Measurements from ENCODE around the gene GPR87.

GPR87 gene

GRCh38 chr3:151330899-151331298 lies 14.3 kb upstream of the GPR87 start:
- H3K27me3 ChIP-seq (ENCODE audit: insufficient read depth, low read depth, severe bottlenecking), result no peaks in the 10 kb centered on the region
- H3K36me3 ChIP-seq, result no peaks in the 10 kb centered on the region
- DNase-seq, result no peak
- H3K27ac ChIP-seq, result no peak overlapping the region
- no peak overlapping the region for H3K4me3 ChIP-seq (ENCODE audit: low read depth, low read length)
- H3K9me3 ChIP-seq (ENCODE audit: severe bottlenecking), result no peaks in the 10 kb centered on the region
- no peak for TF ChIP-seq CTCF (IDR thresholded peaks at IDR 0.05; ENCODE audit: low read depth, low read length)

- no peaks in the 10 kb centered on the region for H3K9me3 ChIP-seq (ENCODE audit: severe bottlenecking)
- no peak for TF ChIP-seq CTCF (IDR thresholded peaks at IDR 0.05; ENCODE audit: low read depth, low read length)
- no peak overlapping the region for H3K27ac ChIP-seq
Measured at GRCh38 chr3:151330379-151330778, 13.8 kb upstream of the GPR87 start.

GRCh38 chr3:151329363-151329762 lies 12.7 kb upstream of the GPR87 start, which contains the start of gene P2RY13:
Gene P2RY13 (minus strand): TSS chr3:151329549. CDS start chr3:151329528, 21 bp downstream.
- H3K4me3 ChIP-seq (ENCODE audit: low read depth, low read length), result no peak within 1 kb of the TSS
- no peaks in the 10 kb centered on the region for H3K27me3 ChIP-seq (ENCODE audit: insufficient read depth, low read depth, severe bottlenecking)
- no peak for TF ChIP-seq CTCF (IDR thresholded peaks at IDR 0.05; ENCODE audit: low read depth, low read length)
- no peak within 1 kb of the TSS for H3K27ac ChIP-seq
- DNase-seq, result no peak
- H3K36me3 ChIP-seq, result no peaks in the 10 kb centered on the region
- no peaks in the 10 kb centered on the region for H3K9me3 ChIP-seq (ENCODE audit: severe bottlenecking)

More at GRCh38 chr3:151330379-151330778, 13.8 kb upstream of the GPR87 start:
- no peak for DNase-seq
- Histone ChIP-seq H3K36me3 (no peaks in the 10 kb centered on the region), H3K27me3 (ENCODE audit: insufficient read depth, low read depth, severe bottlenecking) (no peaks in the 10 kb centered on the region), H3K4me3 (ENCODE audit: low read depth, low read length) (no peak overlapping the region)

- DNase-seq, result no peak
- no peak for TF ChIP-seq CTCF (IDR thresholded peaks at IDR 0.05; ENCODE audit: low read depth, low read length)
- Histone ChIP-seq H3K4me3 (ENCODE audit: low read depth, low read length) (no peak overlapping the region), H3K27ac (no peak overlapping the region), H3K27me3 (ENCODE audit: insufficient read depth, low read depth, severe bottlenecking) (peaks cover 5% of the 10 kb centered on the region), H3K36me3 (no peaks in the 10 kb centered on the region), H3K9me3 (ENCODE audit: severe bottlenecking) (no peaks in the 10 kb centered on the region)
Measured at GRCh38 chr3:151328298-151328995, 11.8 kb upstream of the GPR87 start.

GRCh38 chr3:151327571-151328198 lies 11.1 kb upstream of the GPR87 start:
- Histone ChIP-seq H3K9me3 (ENCODE audit: severe bottlenecking) (no peaks in the 10 kb centered on the region), H3K36me3 (no peaks in the 10 kb centered on the region), H3K27ac (no peak overlapping the region), H3K4me3 (ENCODE audit: low read depth, low read length) (no peak overlapping the region), H3K27me3 (ENCODE audit: insufficient read depth, low read depth, severe bottlenecking) (peaks cover 5% of the 10 kb centered on the region)
- DNase-seq, result no peak
- no peak for TF ChIP-seq CTCF (IDR thresholded peaks at IDR 0.05; ENCODE audit: low read depth, low read length)

Data from WERI-Rb-1 (cell line).